ENCODE results near the gene RMDN2. TPM values are rescaled to one million over a fixed set of nuclear protein-coding genes. Genes with fewer than 3 reads are reported as not detected.

Gene RMDN2
- total and polyA plus RNA-seq, 9 of the 15 experiments (the other 6 are each of a cell fraction or from before 2014, with no cell fraction given), result 1.5 to 4.3 (median 2.3) TPM

- Histone ChIP-seq H2AFZ (ENCODE audit: low read depth, low read length) (no peak overlapping the region), H3K4me1 (replicated peaks in 1 of 2; ENCODE audit: control insufficient read depth in 2 of 2, insufficient read depth in 2 of 2, low read length in 2 of 2) (0 out of 5 replicates have a peak, but pooled peaks cover 0 to 4% of the 10 kb centered on the region in 2 experiments), H3K27me3 (ENCODE audit: control insufficient read depth in 2 of 2, insufficient read depth in 2 of 2, low read length in 2 of 2) (no peaks in the 10 kb centered on the region), H3K4me2 (ENCODE audit: insufficient read depth, low read length) (no peak overlapping the region), H3K9ac (ENCODE audit: insufficient read depth in 1 of 2, low read depth in 2 of 2, low read length in 2 of 2) (no peak overlapping the region), H4K20me1 (replicated peaks; ENCODE audit: control insufficient read depth, insufficient read depth, low read length) (no peaks in the 10 kb centered on the region), H3K36me3 (ENCODE audit: control insufficient read depth, insufficient read depth, low read length) (no peaks in the 10 kb centered on the region), H3K9me3 (replicated peaks; ENCODE audit: control insufficient read depth, insufficient read depth, low read depth, low read length) (no peaks in the 10 kb centered on the region), H3K9me1 (ENCODE audit: control insufficient read depth, insufficient read depth, low read length) (no peaks in the 10 kb centered on the region), H3K79me2 (ENCODE audit: control insufficient read depth, insufficient read depth, low read length) (no peaks in the 10 kb centered on the region), H3K4me3 (no peak overlapping the region), H3K27ac (ENCODE audit: extremely low read depth, low read depth, low read length) (no peak overlapping the region)
- in situ Hi-C loops (cut with MboI) (loop anchor here (10.0 to 25.0 kb wide), 2 partner anchors 291 to 753 kb away; no protein-coding TSS in a partner anchor), intact Hi-C loops (cut with micrococcal nuclease) (loop anchor here (5.0 kb wide), 1 partner anchor 587 kb away; no protein-coding TSS in a partner anchor)
- DNase-seq (ENCODE audit: extremely low read depth in 1 of 4, low spot score in 3 of 4) (no peak), FAIRE-seq (no peak), ATAC-seq (no peak)
- POLR2A ChIA-PET, result no interaction called here
- CTCF ChIA-PET (ENCODE audit: low intra/inter-chr PET ratio), result interaction anchor here (0.6 to 1.7 kb wide), 2 partner anchors 290 to 742 kb away, joined by 5 to 10 read pairs; no protein-coding TSS in a partner anchor
- WGBS (ENCODE audit: insufficient coverage, low coverage, missing lambda C conversion rate), result 0% methylated on average over 1 of the region's 1 CpG
- no TSS peak for BruUV-seq (replicated peaks)
- no peak for TF ChIP-seq HNRNPL (IDR thresholded peaks at IDR 0.05; ENCODE audit: low read depth, low read length)
- no peak for TF ChIP-seq ZNF146 (CRISPR knock-in tag; IDR thresholded peaks at IDR 0.05; ENCODE audit: unreplicated experiment)
- no peak for TF ChIP-seq ZNF121 (CRISPR knock-in tag; conservative IDR thresholded peaks at IDR 0.05)
- TF ChIP-seq ZNF263 (CRISPR knock-in tag; IDR thresholded peaks at IDR 0.05; ENCODE audit: borderline replicate concordance), result no peak
- TF ChIP-seq GATAD2A (IDR thresholded peaks at IDR 0.05), result no peak
- no peak for TF ChIP-seq CHD2 (IDR thresholded peaks at IDR 0.05; ENCODE audit: low read depth, low read length)
- TF ChIP-seq PHF20 (IDR thresholded peaks at IDR 0.05; ENCODE audit: partially characterized antibody), result no peak
- TF ChIP-seq TCF3 (CRISPR knock-in tag; IDR thresholded peaks at IDR 0.05), result no peak
- TF ChIP-seq, protein P1, sequence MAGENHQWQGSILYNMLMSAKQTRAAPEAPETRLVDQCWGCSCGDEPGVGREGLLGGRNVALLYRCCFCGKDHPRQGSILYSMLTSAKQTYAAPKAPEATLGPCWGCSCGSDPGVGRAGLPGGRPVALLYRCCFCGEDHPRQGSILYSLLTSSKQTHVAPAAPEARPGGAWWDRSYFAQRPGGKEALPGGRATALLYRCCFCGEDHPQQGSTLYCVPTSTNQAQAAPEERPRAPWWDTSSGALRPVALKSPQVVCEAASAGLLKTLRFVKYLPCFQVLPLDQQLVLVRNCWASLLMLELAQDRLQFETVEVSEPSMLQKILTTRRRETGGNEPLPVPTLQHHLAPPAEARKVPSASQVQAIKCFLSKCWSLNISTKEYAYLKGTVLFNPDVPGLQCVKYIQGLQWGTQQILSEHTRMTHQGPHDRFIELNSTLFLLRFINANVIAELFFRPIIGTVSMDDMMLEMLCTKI (IDR thresholded peaks at IDR 0.05; ENCODE audit: partially characterized antibody), result no peak
- no peak for TF ChIP-seq ZNF133 (CRISPR knock-in tag; IDR thresholded peaks at IDR 0.05)
- TF ChIP-seq, protein P2, sequence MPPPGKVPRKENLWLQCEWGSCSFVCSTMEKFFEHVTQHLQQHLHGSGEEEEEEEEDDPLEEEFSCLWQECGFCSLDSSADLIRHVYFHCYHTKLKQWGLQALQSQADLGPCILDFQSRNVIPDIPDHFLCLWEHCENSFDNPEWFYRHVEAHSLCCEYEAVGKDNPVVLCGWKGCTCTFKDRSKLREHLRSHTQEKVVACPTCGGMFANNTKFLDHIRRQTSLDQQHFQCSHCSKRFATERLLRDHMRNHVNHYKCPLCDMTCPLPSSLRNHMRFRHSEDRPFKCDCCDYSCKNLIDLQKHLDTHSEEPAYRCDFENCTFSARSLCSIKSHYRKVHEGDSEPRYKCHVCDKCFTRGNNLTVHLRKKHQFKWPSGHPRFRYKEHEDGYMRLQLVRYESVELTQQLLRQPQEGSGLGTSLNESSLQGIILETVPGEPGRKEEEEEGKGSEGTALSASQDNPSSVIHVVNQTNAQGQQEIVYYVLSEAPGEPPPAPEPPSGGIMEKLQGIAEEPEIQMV (tag; conservative IDR thresholded peaks at IDR 0.05; ENCODE audit: low read depth), result no peak
- TF ChIP-seq, protein P3, sequence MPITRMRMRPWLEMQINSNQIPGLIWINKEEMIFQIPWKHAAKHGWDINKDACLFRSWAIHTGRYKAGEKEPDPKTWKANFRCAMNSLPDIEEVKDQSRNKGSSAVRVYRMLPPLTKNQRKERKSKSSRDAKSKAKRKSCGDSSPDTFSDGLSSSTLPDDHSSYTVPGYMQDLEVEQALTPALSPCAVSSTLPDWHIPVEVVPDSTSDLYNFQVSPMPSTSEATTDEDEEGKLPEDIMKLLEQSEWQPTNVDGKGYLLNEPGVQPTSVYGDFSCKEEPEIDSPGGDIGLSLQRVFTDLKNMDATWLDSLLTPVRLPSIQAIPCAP (CRISPR knock-in tag; IDR thresholded peaks at IDR 0.05; ENCODE audit: borderline replicate concordance), result no peak
- no peak for TF ChIP-seq PTBP1 (IDR thresholded peaks at IDR 0.05; ENCODE audit: low read depth, low read length)
- no peak for TF ChIP-seq PCBP1 (IDR thresholded peaks at IDR 0.05; ENCODE audit: low read depth, low read length, poor library complexity, severe bottlenecking)
- TF ChIP-seq SNIP1 (IDR thresholded peaks at IDR 0.05; ENCODE audit: low read depth), result no peak
- TF ChIP-seq RNF219 (CRISPR knock-in tag; IDR thresholded peaks at IDR 0.05), result no peak
- TF ChIP-seq ZBTB2 (IDR thresholded peaks at IDR 0.05), result no peak
These were observed 59.1 kb downstream of the RMDN2 start for GRCh38 chr2:37984176-37984575.

Measured in K562 (cell line).